HG03159 (cell line): ENCODE measurements around the gene ZC3HAV1L.
"Not testable (repeated sequence)": the region's sequence is repeated elsewhere in the genome, so short reads cannot be mapped to it uniquely, and the experiment has no call there.

ENCODE experiments used
- ATAC-seq: cut with Tn5 transposase; IDR thresholded peaks from one replicate; pipeline ENCODE4 v1.9.1; 2021; ENCODE audit warnings: mild to moderate bottlenecking, moderate library complexity; ENCODE audit not compliant: unreplicated experiment

Gene ZC3HAV1L

GRCh38 chr7:139035586-139036353, at the start of gene ZC3HAV1L:
Gene ZC3HAV1L (minus strand): TSS chr7:139036042. CDS start chr7:139036017, 25 bp downstream.
- peak; percentile 60 for ATAC-seq

GRCh38 chr7:139084709-139085108, 48.9 kb upstream of the ZC3HAV1L start:
- ATAC-seq, result no peak

- ATAC-seq, result no peak
Measured at GRCh38 chr7:139081584-139081983, 45.7 kb upstream of the ZC3HAV1L start.

- no peak for ATAC-seq
Measured at GRCh38 chr7:139080905-139081304, 45.1 kb upstream of the ZC3HAV1L start.

GRCh38 chr7:139079861-139080260, 44.0 kb upstream of the ZC3HAV1L start:
- no peak for ATAC-seq

GRCh38 chr7:139078911-139079310, 43.1 kb upstream of the ZC3HAV1L start:
- ATAC-seq, result no peak

- ATAC-seq, result no peak
Measured at GRCh38 chr7:139078399-139078798, 42.6 kb upstream of the ZC3HAV1L start.

GRCh38 chr7:139077706-139078105, 41.9 kb upstream of the ZC3HAV1L start:
- not testable (repeated sequence) for ATAC-seq

GRCh38 chr7:139075871-139076686, 40.2 kb upstream of the ZC3HAV1L start:
- no peak for ATAC-seq

- ATAC-seq, result peak; percentile 87
Measured at GRCh38 chr7:139075031-139075652, 39.3 kb upstream of the ZC3HAV1L start.

GRCh38 chr7:139072796-139073195, 37.0 kb upstream of the ZC3HAV1L start:
- no peak for ATAC-seq

GRCh38 chr7:139071680-139072079, 35.8 kb upstream of the ZC3HAV1L start:
- ATAC-seq, result no peak

GRCh38 chr7:139068544-139069399, 32.9 kb upstream of the ZC3HAV1L start:
- no peak for ATAC-seq

GRCh38 chr7:139066315-139066714, 30.5 kb upstream of the ZC3HAV1L start:
- no peak for ATAC-seq

GRCh38 chr7:139065323-139065722, 29.5 kb upstream of the ZC3HAV1L start:
- no peak for ATAC-seq

GRCh38 chr7:139061416-139061815, 25.6 kb upstream of the ZC3HAV1L start:
- no peak for ATAC-seq

- no peak for ATAC-seq
Measured at GRCh38 chr7:139060695-139061237, 24.9 kb upstream of the ZC3HAV1L start.

- no peak for ATAC-seq
Measured at GRCh38 chr7:139059905-139060304, 24.1 kb upstream of the ZC3HAV1L start.

- ATAC-seq, result no peak
Measured at GRCh38 chr7:139058943-139059342, 23.1 kb upstream of the ZC3HAV1L start.

GRCh38 chr7:139055674-139056073, 19.8 kb upstream of the ZC3HAV1L start:
- ATAC-seq, result no peak
